ENCODE measurements around the gene SNUPN.
"Not testable (repeated sequence)": the region's sequence is repeated elsewhere in the genome, so short reads cannot be mapped to it uniquely, and the experiment has no call there.

The SNUPN gene

DNA sequence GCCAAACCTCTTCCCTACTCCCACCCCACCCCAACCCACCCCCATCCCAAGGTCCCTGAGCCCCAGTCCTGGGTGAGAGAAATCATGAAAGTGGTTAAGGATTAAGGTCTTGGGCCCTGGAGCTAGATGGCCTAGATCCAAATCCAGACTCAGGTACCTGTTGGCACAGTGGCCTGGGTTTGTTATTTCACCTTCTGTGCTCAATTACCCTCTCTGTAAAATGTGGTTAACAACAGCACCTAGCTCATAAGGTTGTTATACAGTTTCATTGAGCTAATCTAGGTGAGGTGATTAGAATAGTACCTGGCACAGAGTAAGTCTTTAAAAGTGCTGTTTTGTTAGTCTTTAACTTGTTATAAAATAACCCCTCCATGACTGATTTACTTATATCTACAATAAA is 6.4 kb upstream of the SNUPN start:
- no peak for DNase-seq

DNA sequence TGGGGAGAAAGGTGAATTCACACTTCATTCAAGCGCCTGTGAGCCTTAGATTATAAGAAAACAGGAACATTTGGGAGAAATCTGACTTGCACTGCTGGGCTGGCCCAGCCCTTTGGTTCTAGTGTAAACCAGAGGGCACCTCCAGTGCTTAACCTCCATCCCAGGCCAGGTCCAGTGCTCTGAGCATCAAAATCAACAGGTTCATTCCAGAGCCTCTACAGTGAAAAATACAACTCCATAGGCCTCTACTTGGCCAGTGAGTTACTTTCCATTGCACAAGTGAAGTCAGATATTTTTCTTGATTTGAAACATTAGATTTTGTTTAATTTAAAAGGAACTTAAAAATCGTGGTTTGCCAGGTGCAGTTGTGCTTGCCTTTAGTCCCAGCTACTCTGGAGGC is 3.0 kb downstream of the SNUPN start:
- no peak for DNase-seq

DNA sequence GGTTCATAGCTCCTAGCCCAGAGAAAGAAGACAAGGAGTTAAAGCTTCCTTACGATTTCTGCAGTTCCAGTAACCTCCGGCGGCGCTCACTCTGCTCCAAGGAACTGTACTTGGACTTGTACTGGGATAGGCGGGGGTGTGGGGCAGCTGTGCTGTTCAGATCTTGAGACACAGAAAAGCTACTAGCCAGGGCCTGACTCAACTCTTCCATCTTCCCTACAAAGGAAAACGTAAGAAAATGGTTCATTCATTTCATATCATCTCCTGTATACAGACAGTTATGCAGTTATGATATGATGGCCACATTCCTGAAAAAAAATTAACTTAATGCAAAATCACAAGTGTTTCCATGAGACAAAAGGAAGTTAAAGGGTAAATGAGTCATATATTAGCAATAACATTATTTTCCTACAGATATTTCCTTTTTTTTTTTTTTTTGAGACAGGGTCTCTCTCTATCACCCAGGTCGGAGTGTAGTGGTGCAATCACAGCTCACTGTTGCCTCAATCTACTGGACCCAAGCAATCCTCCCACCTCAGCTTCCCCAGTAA is 4.6 kb downstream of the SNUPN start:
- peak; percentile 38 for DNase-seq

DNA sequence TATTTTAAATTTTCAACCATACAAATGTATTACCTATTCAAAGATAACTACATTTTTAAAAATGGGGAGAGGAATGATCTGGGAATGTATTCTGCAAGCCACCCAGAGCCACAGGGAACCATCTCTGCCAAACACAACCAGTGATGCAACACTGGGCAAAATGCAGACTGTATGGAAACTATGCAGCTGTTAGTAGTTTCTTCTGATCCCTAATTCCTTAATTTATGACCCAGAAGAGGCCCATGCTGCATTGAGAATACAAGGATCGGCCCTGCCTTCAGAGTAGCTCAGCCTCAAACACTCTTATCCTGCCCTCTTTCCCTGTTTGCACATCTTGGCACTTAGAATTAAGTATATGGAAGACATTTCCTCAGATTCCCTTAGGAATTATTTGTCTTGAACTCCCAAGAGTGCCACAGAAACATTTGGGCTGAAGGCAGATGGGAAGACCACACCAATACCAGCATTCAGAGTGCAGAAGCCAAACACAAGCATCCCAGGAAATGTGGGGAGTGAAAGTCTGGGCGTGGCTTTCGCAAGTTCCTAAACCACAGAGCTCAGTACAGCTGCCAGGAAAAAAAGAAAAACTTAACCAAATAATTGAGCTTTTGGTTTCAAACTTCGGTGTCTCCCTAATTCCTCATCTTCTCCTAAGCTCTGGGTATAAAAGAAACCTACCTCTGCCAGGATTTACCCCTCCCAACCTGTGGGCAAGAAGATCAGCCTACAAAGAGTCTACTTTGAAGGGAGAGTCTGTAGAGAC is 5.3 kb downstream of the SNUPN start:
- DNase-seq: peak; percentile 46

DNA sequence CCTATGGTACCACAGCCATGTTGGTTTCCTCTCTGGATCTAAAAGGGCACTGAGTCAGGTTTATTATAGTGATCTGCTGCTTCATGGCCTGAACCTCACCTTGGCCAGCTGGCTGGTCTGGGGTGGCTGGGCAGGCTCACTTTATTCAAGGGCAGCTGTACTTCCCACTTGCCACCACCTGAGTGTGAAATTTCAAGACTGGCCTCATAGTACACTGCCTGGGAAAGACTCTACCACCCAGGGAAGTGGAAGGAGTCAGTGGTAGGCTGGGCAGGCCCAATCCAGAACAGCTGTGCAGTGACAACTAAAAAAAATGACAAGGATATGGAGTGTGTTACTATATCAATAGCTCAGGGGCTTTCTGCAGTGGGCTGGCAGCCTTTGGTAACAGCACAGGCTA is 8.8 kb downstream of the SNUPN start:
- no peak for DNase-seq

DNA sequence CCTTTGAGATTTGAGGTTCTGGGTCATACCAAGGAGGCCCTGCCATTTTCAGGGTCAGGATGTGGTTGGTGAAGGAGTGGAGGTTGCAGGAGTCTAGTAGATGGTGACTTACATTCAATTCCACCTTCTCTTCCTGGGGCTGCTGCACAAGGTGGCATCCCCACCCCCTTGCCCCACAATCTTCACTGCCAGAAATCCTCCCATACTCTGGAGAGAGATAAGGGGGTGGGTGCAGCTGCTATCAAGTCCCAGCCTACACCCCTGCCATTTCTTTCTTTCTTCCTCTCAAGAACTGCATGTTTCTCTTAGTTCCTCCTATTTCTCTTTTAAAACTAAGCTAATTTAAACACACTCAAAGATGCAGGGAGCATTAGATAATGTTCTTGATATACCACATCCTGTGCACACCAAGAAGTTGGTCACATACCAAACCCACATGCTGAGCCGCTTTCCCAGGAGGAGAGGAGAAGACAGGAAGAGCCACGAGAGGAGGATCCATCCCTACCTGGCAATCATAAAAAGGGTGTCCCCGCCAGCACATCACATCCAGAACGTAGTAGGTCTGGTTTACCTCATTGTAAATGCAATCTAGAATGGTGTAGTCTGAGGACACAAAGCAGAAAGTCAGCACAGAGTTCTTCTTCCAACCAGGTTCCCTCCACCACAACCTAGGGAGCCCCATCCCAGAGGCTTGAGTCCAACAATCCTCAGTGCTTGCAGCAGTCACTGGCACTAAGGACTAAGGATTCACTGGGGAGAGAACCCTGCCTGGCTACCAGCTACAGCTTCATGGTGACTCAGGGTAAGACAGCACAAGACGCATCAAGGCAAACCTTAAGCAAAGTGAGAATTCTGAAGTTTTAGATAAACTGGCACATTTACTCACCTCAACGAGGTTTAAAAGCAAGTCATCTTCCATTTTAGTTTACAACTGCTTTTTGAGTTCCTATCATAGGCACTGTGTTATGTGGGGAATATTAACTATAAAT is 18.5 kb downstream of the SNUPN start:
- DNase-seq: peak; percentile 96

DNA sequence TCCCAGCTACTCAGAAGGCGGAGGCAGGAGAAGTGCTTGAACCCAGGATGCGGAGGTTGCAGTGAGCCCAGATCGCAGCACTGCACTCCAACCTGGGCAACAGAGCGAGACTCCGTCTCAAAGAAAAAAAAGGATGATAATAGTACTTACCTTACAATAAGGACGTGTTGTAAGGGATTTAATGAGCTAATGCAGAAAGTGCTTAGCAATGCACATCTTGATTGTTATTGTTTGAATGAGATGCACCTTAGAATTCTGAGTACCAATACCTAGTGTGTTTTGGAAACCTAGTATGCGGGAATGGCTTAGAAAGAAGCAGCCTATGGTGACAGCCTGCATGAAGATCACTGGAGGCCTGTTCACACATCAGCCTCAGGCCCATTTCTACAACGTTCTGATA is 19.5 kb downstream of the SNUPN start:
- no peak for DNase-seq

DNA sequence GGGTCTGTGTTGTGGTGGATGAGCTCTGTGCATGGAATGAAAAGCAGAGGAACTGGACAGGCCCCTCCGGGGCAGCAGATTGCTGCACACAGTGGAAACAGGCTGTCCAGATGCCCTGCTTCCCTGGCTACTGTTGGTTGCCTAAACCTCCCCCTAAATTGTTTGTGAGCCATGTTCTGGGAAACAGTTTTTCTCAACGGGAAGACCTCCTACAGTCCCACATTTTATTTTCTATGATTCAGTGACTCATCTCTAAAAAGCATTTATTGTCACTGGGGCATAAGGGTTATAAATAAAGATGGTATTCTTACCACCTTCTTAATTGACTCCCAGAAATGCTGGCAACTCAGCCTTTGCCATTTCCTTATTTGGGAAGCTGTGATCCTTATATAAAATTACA is 26.1 kb downstream of the SNUPN start:
- no peak for DNase-seq

DNA sequence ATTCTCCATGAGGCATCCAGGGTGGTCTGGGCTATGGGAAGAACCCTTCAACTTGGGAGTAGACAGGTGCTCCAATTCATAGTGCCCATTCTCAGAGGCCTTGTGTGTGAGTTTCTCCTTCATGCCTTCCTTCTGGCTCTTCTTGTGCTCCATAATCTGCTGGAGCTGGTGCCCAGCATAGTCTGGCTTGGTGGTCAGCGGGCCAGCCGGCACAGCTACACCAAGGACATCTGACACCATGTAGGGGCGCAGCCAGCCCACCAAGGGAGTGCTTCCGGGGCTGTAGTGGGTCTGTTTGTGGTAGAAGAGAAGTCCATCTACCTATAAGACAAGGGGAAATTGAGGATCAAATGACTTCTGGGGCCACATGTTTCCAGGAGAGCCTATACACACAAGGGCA is 27.2 kb downstream of the SNUPN start:
- DNase-seq: no peak

DNA sequence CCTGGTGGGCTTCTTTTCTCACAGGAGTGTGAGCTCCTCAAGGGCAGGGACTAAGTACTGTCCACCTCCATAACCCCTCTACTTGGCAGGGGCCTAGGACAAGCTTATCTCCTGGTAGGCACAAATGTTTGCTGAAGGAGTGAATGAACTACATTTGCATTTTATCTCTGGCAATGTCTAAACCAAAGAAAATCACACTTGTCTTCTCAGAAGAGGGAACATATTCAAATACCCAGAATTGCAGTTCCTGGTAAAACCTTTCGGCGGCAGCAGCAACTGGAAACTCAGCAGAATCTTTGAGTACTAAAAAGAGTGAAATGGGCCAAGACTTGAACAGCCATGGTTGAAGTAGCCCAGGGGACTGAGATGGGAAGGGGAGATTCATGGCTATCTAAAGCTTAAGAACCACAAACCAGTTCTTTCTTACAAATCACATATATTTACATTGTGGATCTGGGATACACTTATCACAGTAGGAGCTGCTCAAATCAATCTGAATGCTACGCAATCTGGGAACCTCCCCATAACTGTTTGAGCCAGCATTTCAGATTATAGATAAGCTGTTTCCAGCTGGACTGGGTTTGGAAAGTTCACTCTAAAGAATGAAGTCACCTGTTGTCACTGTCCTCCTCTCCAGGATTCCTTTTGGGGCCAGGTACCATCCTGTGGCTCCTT is 27.7 kb downstream of the SNUPN start:
- peak; percentile 84 for DNase-seq

DNA sequence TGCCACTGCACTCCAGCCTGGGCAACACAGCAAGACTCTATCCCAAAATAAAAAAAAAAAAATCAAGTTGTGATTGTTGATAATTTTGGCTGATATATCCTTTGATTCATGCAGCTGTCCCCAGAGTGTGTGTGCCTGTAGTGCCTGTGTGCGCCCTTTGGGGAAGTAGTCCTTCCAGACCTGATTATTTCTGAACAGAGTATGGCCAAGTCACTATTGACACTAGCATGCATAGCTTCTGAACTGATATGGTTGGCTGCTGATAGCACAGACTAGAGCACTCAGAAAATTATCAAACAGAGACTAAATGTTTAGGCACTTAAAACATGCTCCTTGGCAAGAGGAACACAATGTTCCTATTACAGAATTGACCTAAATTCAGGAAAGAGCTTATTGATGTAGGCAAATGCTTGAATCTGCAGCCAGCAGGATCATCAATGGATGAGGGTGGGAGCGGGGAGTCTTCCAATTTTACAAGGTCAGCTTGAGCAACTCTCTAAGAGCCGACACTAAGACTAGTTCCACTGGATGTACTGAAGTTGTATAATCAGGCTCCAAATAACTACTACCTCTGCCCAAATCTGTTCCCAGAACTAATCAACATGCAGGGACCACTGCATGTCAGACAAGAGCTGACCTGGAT is 28.7 kb downstream of the SNUPN start:
- no peak for DNase-seq

DNA sequence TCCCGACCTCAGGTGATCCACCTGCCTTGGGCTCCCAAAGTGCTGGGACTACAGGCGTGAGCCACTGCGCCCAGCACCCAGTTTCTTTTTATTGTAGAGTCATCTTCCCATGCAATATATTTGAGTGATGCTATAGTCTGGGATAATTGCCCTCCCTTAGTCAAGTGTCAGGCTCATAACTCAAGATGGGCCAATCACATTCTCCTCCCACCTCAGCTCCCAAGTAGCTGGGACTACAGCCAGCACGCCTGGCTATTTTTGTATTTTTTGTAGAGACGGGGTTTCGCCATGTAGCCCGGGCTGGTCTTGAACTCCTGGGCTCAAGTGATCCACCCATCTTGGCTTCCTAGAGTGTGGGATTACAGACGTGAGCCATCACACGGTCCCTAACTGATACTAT is 31.2 kb downstream of the SNUPN start:
- no peak for DNase-seq

DNA sequence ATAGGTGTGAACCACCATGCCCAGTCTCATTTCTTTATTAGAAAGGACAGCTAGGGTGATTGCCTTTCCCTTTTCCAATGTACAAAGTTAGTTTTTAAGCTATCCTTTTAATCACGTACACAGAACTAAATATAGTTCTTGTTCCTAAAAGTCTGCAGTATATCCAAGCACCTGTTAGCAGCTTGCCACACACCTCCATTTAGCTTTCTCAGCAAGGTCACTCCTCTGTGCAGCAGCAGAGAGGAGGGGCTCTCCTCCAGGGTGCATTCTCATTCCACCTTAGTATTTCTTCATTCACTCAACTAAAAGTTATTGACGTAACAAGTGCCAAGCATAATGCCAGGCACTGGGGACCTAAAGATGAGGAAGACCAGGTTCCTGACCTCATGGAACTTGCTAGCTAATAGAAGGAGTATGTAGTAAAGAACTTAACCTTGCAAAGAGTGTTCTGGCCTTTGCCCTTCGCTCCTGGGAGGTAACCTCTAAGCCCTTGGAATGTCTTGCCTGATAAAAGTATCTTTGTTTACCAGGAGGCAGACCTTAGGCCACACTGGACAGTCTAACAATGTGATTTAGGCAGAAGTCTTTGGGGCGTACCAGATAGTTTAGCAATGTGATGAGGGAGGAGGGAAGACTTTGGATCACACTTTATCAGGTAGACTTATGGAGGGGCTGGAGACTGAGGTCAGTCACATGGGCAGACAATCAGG is 33.7 kb downstream of the SNUPN start:
- no peak for DNase-seq

DNA sequence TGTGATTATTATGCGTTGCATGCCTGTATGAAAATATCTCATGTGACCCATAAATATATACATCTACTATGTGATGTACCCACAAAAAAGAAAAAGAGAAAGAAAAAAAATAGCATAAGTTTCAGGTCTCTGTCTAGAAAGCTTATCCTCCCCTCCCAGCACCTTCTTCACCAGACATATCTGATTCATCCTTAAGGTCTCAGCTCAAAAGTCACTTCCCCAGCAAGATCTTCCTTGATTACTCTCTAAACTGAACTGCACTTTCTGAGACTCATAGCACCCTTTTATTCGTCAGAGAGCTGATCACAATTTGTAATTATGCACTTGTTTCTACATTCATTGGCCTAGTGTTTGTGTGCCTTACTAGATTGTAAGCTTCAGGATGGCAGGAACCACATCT is 35.3 kb downstream of the SNUPN start:
- DNase-seq: peak; percentile 66

DNA sequence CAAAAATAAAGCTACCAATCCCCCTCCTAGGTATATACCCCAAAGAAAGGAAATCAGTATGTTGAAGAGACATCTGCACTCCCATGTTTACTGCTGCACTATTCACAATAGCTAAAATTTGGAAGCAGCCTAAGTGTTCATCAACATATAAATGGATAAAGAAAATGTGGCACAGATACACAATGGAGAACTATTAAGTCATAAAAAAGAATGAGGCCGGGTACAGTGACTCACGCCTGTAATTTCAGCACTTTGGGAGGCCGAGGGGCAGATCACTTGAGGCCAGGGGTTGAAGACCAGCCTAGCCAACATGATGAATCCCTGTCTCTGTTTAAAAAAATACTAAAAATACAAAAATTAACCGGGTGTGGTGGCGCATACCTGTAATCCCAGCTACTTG is 36.5 kb downstream of the SNUPN start:
- no peak for DNase-seq

DNA sequence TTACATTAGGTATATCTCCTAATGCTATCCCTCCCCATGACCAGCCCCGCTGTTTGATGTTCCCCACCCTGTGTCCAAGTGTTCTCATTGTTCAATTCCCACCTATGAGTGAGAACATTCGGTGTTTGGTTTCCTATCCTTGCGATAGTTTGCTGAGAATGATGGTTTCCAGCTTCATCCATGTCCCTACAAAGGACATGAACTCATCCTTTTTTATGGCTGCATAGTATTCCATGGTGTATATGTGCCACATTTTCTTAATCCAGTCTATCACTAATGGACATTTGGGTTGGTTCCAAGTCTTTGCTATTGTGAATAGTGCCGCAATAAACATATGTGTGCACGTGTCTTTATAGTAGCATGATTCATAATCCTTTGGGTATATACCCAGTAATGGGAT is 39.1 kb downstream of the SNUPN start:
- DNase-seq: not testable (repeated sequence)

DNA sequence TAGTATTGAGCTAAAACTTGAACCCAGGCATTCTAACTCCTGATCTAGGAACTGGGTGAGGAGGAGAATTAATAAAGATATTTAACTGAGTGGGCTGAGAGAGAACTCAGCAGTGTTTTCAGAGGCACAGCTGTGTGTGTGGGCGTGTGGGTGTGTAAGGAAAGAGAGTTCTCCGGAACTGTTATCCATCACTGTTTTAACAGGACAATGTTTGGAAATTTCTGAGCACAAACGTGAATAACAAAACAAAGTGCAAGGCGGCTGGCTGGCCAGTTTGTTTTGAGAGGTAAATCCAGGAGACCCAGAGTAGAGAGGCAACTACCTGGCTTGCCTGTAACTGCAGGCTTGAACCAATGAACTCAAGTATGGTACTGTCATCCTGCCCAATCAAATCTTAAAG is 41.4 kb downstream of the SNUPN start:
- DNase-seq: no peak

DNA sequence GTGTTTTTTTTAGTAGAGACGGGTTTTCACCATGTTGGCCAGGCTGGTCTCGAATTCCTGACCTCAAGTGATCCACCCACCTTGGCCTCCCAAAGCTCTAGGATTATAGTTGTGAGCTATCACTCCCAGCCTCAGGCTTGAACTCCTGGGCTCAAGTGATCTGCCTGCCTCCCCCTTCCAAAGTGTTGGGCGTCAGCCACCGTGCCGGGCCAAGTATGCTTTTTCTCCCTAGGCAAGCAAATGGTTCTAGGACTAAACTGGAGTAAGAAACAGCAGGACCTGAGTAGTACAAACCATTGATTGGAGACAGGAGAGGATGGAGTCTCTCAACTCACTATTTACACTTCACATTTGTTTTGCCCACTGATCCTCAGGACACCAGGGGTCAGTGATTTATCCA is 41.8 kb downstream of the SNUPN start:
- no peak for DNase-seq

DNA sequence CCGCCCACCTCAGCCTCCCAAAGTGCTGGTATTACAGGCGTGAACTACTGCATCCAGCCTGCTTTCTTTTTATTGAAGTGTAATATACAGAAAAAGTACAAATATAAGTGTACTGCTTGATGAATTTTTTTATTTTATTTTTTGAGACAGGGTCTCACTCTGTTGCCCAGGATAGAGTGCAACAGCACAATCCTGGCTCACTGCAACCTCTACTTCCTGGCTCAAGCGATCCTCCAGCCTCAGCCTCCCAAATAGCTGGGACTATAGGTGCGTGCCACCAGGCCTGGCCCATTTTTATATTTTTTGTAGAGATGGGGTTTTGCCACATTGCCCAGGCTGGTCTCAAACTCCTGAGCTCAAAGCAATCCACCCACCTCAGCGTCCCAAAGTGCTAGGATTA is 42.6 kb downstream of the SNUPN start:
- not testable (repeated sequence) for DNase-seq

DNA sequence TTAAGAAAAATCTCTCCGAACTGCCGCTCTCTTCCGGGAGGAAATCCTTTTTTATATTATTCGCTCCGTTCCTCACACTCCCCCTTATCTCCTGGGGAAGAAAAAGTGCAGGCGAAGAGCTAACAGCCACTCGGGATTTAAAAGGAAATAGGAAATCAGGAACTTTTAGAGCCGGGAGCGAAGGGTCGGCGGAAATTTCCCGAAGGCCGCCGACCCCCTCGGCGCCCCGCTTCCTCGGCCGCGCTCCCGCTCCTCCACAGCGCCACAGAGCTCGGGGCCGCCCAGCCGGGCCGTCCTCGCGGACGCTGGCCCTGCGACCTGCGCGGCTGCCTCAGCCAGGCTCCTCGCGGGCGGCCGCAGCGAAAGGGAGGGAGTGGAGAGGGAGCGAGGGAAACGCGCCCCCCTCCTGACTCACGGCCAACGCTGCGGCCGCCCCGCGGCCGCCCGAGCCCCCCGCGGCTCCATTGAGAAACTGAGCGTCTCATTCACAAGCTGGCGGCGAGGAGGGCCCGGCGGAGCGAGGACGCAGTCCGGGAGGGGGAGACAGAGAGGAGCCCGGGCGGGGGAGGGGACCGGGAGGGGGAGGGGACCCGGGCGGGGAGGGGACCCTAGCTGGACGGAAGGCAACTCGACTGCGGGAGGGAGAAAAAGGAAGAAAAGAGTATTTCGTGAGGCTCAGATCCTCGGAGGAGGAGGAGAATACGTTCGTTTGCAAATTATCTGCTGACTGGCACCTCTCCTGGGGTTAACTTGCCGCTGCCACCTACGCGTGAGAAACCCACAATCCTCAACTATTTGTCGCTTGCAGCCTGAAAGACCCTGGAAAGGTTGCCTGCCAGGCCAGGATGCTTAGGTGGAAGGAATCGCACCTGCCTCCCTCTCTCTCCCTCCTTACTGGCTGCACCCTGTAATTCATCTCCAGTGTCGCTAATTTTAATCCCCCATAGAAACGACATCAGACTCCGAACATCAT is 46.3 kb downstream of the SNUPN start, which contains the start of gene PTPN9:
TSS of gene PTPN9 (minus strand) at position 368 of the 973 bp plus-strand sequence. CDS start 539 bp downstream, outside the sequence.
- DNase-seq: peak; percentile 93
